Thyroid gland (tissue), 4 donors: ENCODE measurements around the gene EML3.

ENCODE experiments used
- CTCF ChIP-seq, 6 experiments: fragments of 200-600 bp in 3 of 6; fragments of 450-650 bp in 3 of 6; sonication (generic) in 3 of 6; IDR thresholded peaks; one replicate each; pipeline ENCODE4 v1.5.1; 2016 to 2019; ENCODE audit warnings: antibody characterized with exemption in 6 of 6, mild to moderate bottlenecking in 2 of 6, inconsistent platforms in 1 of 6, moderate library complexity in 1 of 6
- POLR2A ChIP-seq, 2 donors: fragments of 450-650 bp; IDR thresholded peaks; one replicate each; pipeline ENCODE4 v1.6.1; 2017; ENCODE audit warnings: antibody characterized with exemption in 2 of 2, mild to moderate bottlenecking in 2 of 2, moderate library complexity in 1 of 2

- peak in 3 of 6 experiments; percentile 8 to 39 (median 36) for TF ChIP-seq CTCF (IDR thresholded peaks at IDR 0.05)
- TF ChIP-seq POLR2A (IDR thresholded peaks at IDR 0.05) = no peak
Observed at GRCh38 chr11:62588966-62589637, 23.5 kb downstream of the EML3 start.
